CD4-positive, alpha-beta T cell (primary cell): ENCODE measurements around the gene CEP70. TPM values are rescaled to one million over a fixed set of nuclear protein-coding genes. Genes with fewer than 3 reads are reported as not detected.

Source experiments
- ATAC-seq: fragments of 200-7000 bp; cut with Tn5 transposase; one replicate; pipeline ENCODE4 v1.10.0; 2022; ENCODE audit warnings: mild to moderate bottlenecking; ENCODE audit not compliant: poor library complexity
- CTCF ChIA-PET: fragments of 350-600 bp; sonication (Branson Sonifier 250); formaldehyde crosslinking; loops from one replicate; lab custom pipeline; 2021; ENCODE audit warnings: antibody characterized with exemption, inconsistent platforms; lab: Charles Lee
- POLR2A ChIA-PET: fragments of 350-600 bp; sonication (Branson Sonifier 250); formaldehyde crosslinking; loops from one replicate; lab custom pipeline; 2021; ENCODE audit warnings: antibody characterized with exemption, inconsistent platforms; lab: Charles Lee
- DNase-seq, 14 experiments: peaks; one replicate each; pipeline ENCODE4 v3.0.0-alpha.2; 2013 to 2020; ENCODE audit warnings: mixed read lengths in 2 of 14
- H3K27ac ChIP-seq, 2 donors: one replicate each; pipeline versions ENCODE4 v1.5.1 to v1.7.0; 2013; ENCODE audit warnings: low read length in 2 of 2, low read depth in 1 of 2, mild to moderate bottlenecking in 1 of 2
- H3K27me3 ChIP-seq, 2 experiments: 1 replicate in 1 of 2; 2 replicates in 1 of 2; pipeline versions ENCODE4 v1.6.1 to v1.7.0; 2013; ENCODE audit warnings: low read length in 2 of 2, control low read depth in 1 of 2, mild to moderate bottlenecking in 1 of 2, moderate library complexity in 1 of 2; ENCODE audit not compliant: insufficient read depth in 2 of 2, control insufficient read depth in 1 of 2
- H3K36me3 ChIP-seq: one replicate; pipeline ENCODE4 v1.6.1; 2013; ENCODE audit warnings: low read length, control low read depth; ENCODE audit not compliant: insufficient read depth
- H3K4me1 ChIP-seq: one replicate; pipeline ENCODE4 v1.6.1; 2013; ENCODE audit warnings: low read length, control low read depth; ENCODE audit not compliant: insufficient read depth
- H3K4me3 ChIP-seq: one replicate; pipeline ENCODE4 v1.5.1; 2013; ENCODE audit warnings: mild to moderate bottlenecking, low read length, moderate library complexity
- H3K9me3 ChIP-seq, 2 experiments: 1 replicate in 1 of 2; 2 replicates in 1 of 2; pipeline versions ENCODE4 v1.6.1 to v1.7.0; 2013; ENCODE audit warnings: low read length in 2 of 2, mild to moderate bottlenecking in 2 of 2, control low read depth in 1 of 2, moderate library complexity in 1 of 2; ENCODE audit not compliant: control insufficient read depth in 1 of 2, insufficient read depth in 1 of 2
- H3K27ac Mint-ChIP-seq: one replicate; pipeline ENCODE4 v1.8.0; 2020; ENCODE audit warnings: mixed read lengths
- H3K27me3 Mint-ChIP-seq: one replicate; pipeline ENCODE4 v1.8.0; 2021; ENCODE audit warnings: mixed read lengths
- H3K36me3 Mint-ChIP-seq: one replicate; pipeline ENCODE4 v1.8.0; 2021; ENCODE audit warnings: low read depth, mixed read lengths
- H3K4me1 Mint-ChIP-seq: one replicate; pipeline ENCODE4 v1.8.0; 2021; ENCODE audit warnings: low read depth, mixed read lengths
- H3K4me3 Mint-ChIP-seq: one replicate; pipeline ENCODE4 v1.8.0; 2020; ENCODE audit warnings: mild to moderate bottlenecking, mixed read lengths
- H3K9me3 Mint-ChIP-seq: one replicate; pipeline ENCODE4 v1.8.0; 2020; ENCODE audit warnings: mixed read lengths
- CTCF ChIP-seq: fragments of 200-600 bp; IDR thresholded peaks from one replicate; pipeline ENCODE4 v1.8.0; 2022; ENCODE audit warnings: antibody characterized with exemption, mild to moderate bottlenecking
- intact Hi-C, 2 experiments: fragments of 100-400 bp; cut with DNase I in 1 of 2; cut with micrococcal nuclease in 1 of 2; formaldehyde crosslinking; loops; one replicate each; pipeline versions ENCODE4 v1.15.1 to v1.9.0; 2023 to 2025; cut with DNase I, micrococcal nuclease
- total RNA-seq, 174 experiments: library from RNA in 2 of 174; stranded (reverse) in 2 of 174; gene quantifications; one replicate each; pipeline ENCODE4 v1.2.3 and lab custom pipeline; 2021 to 2026

Gene CEP70
- total RNA-seq, 2 experiments from 2014 or later: 21.5 to 23.0 TPM

- DNase-seq (no peak), ATAC-seq (no peak)
- no peaks in the 10 kb centered on the region for H3K36me3 Mint-ChIP-seq
- Histone ChIP-seq H3K27ac (no peak overlapping the region), H3K9me3 (no peaks in the 10 kb centered on the region), H3K4me1 (no peaks in the 10 kb centered on the region), H3K36me3 (no peaks in the 10 kb centered on the region), H3K27me3 (peaks cover 0 to 2% of the 10 kb centered on the region in 2 experiments), H3K4me3 (no peak overlapping the region)
- H3K4me1 Mint-ChIP-seq: no peaks in the 10 kb centered on the region
- intact Hi-C loops: no loop called here
- H3K27me3 Mint-ChIP-seq: no peaks in the 10 kb centered on the region
- ChIA-PET POLR2A (no interaction called here), CTCF (no interaction called here)
- H3K4me3 Mint-ChIP-seq: no peak overlapping the region
- H3K27ac Mint-ChIP-seq: no peak overlapping the region
- TF ChIP-seq CTCF: no peak
- H3K9me3 Mint-ChIP-seq: no peaks in the 10 kb centered on the region
Measured at GRCh38 chr3:138450181-138450580, 143.9 kb downstream of the CEP70 start.

GRCh38 chr3:138449490-138449889, 144.6 kb downstream of the CEP70 start:
- CTCF ChIA-PET: no interaction called here
- DNase-seq: no peak
- no peaks in the 10 kb centered on the region for H3K36me3 ChIP-seq
- no peak overlapping the region for H3K27ac Mint-ChIP-seq
- POLR2A ChIA-PET: no interaction called here
- H3K4me3 Mint-ChIP-seq: no peak overlapping the region
- H3K4me1 ChIP-seq: no peaks in the 10 kb centered on the region
- no peaks in the 10 kb centered on the region for H3K9me3 Mint-ChIP-seq
- intact Hi-C loops: no loop called here
- H3K36me3 Mint-ChIP-seq: no peaks in the 10 kb centered on the region
- H3K4me3 ChIP-seq: no peak overlapping the region
- no peak for ATAC-seq
- no peak overlapping the region for H3K27ac ChIP-seq
- H3K27me3 ChIP-seq: peaks cover 0 to 2% of the 10 kb centered on the region in 2 experiments
- H3K27me3 Mint-ChIP-seq: no peaks in the 10 kb centered on the region
- no peaks in the 10 kb centered on the region for H3K9me3 ChIP-seq
- TF ChIP-seq CTCF: no peak
- H3K4me1 Mint-ChIP-seq: no peaks in the 10 kb centered on the region

- no peak for ATAC-seq
- Histone ChIP-seq H3K27ac (no peak overlapping the region), H3K36me3 (no peaks in the 10 kb centered on the region), H3K4me1 (no peaks in the 10 kb centered on the region), H3K4me3 (no peak overlapping the region), H3K27me3 (no peaks in the 10 kb centered on the region), H3K9me3 (no peaks in the 10 kb centered on the region)
- ChIA-PET POLR2A (no interaction called here), CTCF (no interaction called here)
- DNase-seq: no peak
- H3K36me3 Mint-ChIP-seq: no peaks in the 10 kb centered on the region
- H3K27me3 Mint-ChIP-seq: no peaks in the 10 kb centered on the region
- H3K4me1 Mint-ChIP-seq: no peaks in the 10 kb centered on the region
- H3K9me3 Mint-ChIP-seq: no peaks in the 10 kb centered on the region
- intact Hi-C loops: no loop called here
- TF ChIP-seq CTCF: no peak
- no peak overlapping the region for H3K27ac Mint-ChIP-seq
- no peak overlapping the region for H3K4me3 Mint-ChIP-seq
Measured at GRCh38 chr3:138448631-138449030, 145.4 kb downstream of the CEP70 start.
